DOHH2 (cell line): ENCODE data around the gene MYO10.

Experiments used
- H3F3A ChIP-seq: fragments of 200-600 bp; sonication (generic), shearing (Covaris generic); 2 replicates; pipeline ENCODE4 v1.6.0; 2016; ENCODE audit warnings: antibody characterized with exemption, mild to moderate bottlenecking; ENCODE audit not compliant: control insufficient read depth, insufficient read depth
- H3K27ac ChIP-seq: fragments of 200-600 bp; sonication (generic); 2 replicates; pipeline ENCODE4 v1.5.1; 2014; ENCODE audit warnings: low read depth, mild to moderate bottlenecking, low read length, moderate library complexity
- H3K27me3 ChIP-seq: fragments of 200-600 bp; sonication (generic); 2 replicates; pipeline ENCODE4 v1.6.1; 2014; ENCODE audit warnings: mild to moderate bottlenecking, low read length, mixed read lengths; ENCODE audit not compliant: control insufficient read depth
- H3K36me3 ChIP-seq: fragments of 200-600 bp; sonication (generic); 2 replicates; pipeline ENCODE4 v1.6.1; 2014; ENCODE audit warnings: mild to moderate bottlenecking, low read length, moderate library complexity, mixed read lengths; ENCODE audit not compliant: control insufficient read depth
- H3K4me1 ChIP-seq: fragments of 200-600 bp; sonication (generic); 2 replicates; pipeline ENCODE4 v1.6.1; 2014; ENCODE audit warnings: mild to moderate bottlenecking, low read length, mixed read lengths; ENCODE audit not compliant: control insufficient read depth
- H3K4me2 ChIP-seq: fragments of 200-600 bp; sonication (generic); 2 replicates; pipeline ENCODE4 v1.6.0; 2014; ENCODE audit warnings: mild to moderate bottlenecking, low read length, moderate library complexity
- H3K4me3 ChIP-seq: fragments of 200-600 bp; sonication (generic); 2 replicates; pipeline ENCODE4 v1.5.1; 2014; ENCODE audit warnings: mild to moderate bottlenecking, low read length, mixed read lengths
- H3K79me2 ChIP-seq: fragments of 200-600 bp; sonication (generic); 2 replicates; pipeline ENCODE4 v1.6.1; 2014; ENCODE audit warnings: mild to moderate bottlenecking, low read length, mixed read lengths; ENCODE audit not compliant: control insufficient read depth
- H3K9me2 ChIP-seq: fragments of 200-600 bp; sonication (generic); replicated peaks from 2 replicates; pipeline ENCODE4 v1.6.1; 2014; ENCODE audit warnings: mild to moderate bottlenecking, low read length, mixed read lengths; ENCODE audit not compliant: control insufficient read depth
- H3K9me3 ChIP-seq: fragments of 200-600 bp; sonication (generic); 2 replicates; pipeline ENCODE4 v1.6.1; 2014; ENCODE audit warnings: antibody characterized with exemption, low read length, mixed read lengths; ENCODE audit not compliant: control insufficient read depth, insufficient read depth
- H4K20me1 ChIP-seq: fragments of 200-600 bp; sonication (generic); 2 replicates; pipeline ENCODE4 v1.6.0; 2014; ENCODE audit warnings: low read depth, mild to moderate bottlenecking, antibody characterized with exemption, low read length, moderate library complexity; ENCODE audit not compliant: control insufficient read depth, insufficient read depth
- CTCF ChIP-seq: fragments of 200-600 bp; sonication (generic); IDR thresholded peaks from one replicate; pipeline ENCODE4 v1.5.1; 2014; ENCODE audit warnings: antibody characterized with exemption, mild to moderate bottlenecking, low read depth, low read length; ENCODE audit not compliant: poor library complexity, severe bottlenecking
- EZH2phosphoT487 ChIP-seq: fragments of 200-600 bp; sonication (generic); IDR thresholded peaks from 2 replicates; pipeline ENCODE4 v1.6.1; 2017; ENCODE audit warnings: borderline replicate concordance, mild to moderate bottlenecking, antibody characterized with exemption, low read length, moderate library complexity, mixed read lengths

The MYO10 gene

GRCh38 chr5:16612007-16612406, 324.1 kb downstream of the MYO10 start:
- H3K27me3 ChIP-seq, result peaks cover 18% of the 10 kb centered on the region
- no peak overlapping the region for H3K4me3 ChIP-seq
- H3K79me2 ChIP-seq, result no peaks in the 10 kb centered on the region
- H3K9me3 ChIP-seq, result no peaks in the 10 kb centered on the region
- TF ChIP-seq EZH2phosphoT487 (no peak), CTCF (no peak)
- no peak overlapping the region for H3K4me2 ChIP-seq
- no peak overlapping the region for H3K27ac ChIP-seq
- H3K4me1 ChIP-seq, result peaks cover 9% of the 10 kb centered on the region
- no peaks in the 10 kb centered on the region for H3F3A ChIP-seq
- H4K20me1 ChIP-seq, result no peaks in the 10 kb centered on the region
- no peaks in the 10 kb centered on the region for H3K9me2 ChIP-seq
- no peaks in the 10 kb centered on the region for H3K36me3 ChIP-seq
